ENCODE data around the gene TBCD. TPM values are rescaled to one million over a fixed set of nuclear protein-coding genes. Genes with fewer than 3 reads are reported as not detected.
A peak's percentile ranks its signal among the peaks of the same experiment; 100 is the strongest.

TBCD gene
- total RNA-seq, 2 donors from 2014 or later: 38.9 to 74.8 TPM

DNA sequence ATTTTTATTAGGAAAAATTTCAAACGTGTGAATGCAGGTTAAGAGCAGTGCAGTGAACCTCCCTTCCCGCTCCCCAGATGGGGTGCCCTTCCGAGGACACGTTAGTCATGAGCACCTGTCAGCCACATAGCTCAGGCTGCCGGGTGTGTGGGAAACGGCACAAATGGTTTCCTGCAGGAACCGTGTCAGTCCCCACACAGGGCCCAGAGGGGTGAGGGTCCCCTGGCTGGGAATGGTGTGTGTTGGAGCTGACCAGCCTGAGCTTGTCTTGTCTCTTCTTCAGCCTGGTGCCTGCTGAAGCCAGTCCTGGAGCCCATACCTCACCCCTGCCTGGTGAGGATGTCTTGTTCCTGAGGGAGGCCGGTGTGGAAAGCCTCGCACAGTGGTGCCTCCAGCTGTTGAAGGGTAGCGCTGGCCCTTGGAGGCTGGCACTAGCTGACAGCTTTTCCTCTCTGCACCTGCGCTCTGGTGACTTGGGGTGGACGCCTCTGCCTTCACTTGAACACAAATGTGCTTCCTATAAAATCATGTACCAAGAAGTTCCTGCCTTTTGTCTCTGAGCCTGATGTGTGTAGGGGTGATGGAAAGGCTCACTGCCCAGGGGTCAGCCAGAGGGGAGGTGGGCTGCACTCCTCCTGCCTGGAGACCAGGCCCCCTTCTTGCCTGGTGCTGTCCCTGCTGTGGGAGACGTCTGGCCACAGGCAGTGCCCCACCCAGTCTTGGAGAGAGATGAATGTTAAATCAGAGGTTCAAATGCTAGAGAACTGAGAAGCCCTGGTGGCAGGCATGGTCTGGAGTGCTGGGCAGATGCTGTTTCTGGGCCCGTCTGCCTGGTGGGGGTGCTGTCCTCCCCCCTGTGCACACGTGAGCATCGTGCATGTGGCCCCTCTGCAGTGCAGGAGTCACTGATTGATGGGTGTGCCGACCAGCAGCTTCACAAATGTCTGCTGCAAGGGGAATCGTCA, 190.6 kb downstream of the TBCD start:
- no peak for TF ChIP-seq POLR2A (IDR thresholded peaks at IDR 0.05)
- TF ChIP-seq, protein P1, sequence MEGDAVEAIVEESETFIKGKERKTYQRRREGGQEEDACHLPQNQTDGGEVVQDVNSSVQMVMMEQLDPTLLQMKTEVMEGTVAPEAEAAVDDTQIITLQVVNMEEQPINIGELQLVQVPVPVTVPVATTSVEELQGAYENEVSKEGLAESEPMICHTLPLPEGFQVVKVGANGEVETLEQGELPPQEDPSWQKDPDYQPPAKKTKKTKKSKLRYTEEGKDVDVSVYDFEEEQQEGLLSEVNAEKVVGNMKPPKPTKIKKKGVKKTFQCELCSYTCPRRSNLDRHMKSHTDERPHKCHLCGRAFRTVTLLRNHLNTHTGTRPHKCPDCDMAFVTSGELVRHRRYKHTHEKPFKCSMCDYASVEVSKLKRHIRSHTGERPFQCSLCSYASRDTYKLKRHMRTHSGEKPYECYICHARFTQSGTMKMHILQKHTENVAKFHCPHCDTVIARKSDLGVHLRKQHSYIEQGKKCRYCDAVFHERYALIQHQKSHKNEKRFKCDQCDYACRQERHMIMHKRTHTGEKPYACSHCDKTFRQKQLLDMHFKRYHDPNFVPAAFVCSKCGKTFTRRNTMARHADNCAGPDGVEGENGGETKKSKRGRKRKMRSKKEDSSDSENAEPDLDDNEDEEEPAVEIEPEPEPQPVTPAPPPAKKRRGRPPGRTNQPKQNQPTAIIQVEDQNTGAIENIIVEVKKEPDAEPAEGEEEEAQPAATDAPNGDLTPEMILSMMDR (IDR thresholded peaks at IDR 0.05): no peak
- no peaks in the 10 kb centered on the region for H3K4me1 ChIP-seq
- WGBS, 2 donors: 80 to 86% methylated on average over 12 to 18 of the region's 18 CpGs
- no peaks in the 10 kb centered on the region for H3K27me3 ChIP-seq
- peaks cover 6 to 14% of the 10 kb centered on the region in 2 donors for H3K36me3 ChIP-seq (replicated peaks in 1 of 2; ENCODE audit: insufficient read depth in 1 of 2, low read depth in 2 of 2)
- H3K4me3 ChIP-seq: no peak overlapping the region
- peaks cover 0 to 9% (median 0%) of the 10 kb centered on the region in 3 donors for H3K9me3 ChIP-seq
- H3K27ac ChIP-seq: no peak overlapping the region
- DNase-seq (peak in 1 of 4 donors; percentile 4), ATAC-seq (no peak)
- intact Hi-C loops (cut with DNase I): no loop called here

DNA sequence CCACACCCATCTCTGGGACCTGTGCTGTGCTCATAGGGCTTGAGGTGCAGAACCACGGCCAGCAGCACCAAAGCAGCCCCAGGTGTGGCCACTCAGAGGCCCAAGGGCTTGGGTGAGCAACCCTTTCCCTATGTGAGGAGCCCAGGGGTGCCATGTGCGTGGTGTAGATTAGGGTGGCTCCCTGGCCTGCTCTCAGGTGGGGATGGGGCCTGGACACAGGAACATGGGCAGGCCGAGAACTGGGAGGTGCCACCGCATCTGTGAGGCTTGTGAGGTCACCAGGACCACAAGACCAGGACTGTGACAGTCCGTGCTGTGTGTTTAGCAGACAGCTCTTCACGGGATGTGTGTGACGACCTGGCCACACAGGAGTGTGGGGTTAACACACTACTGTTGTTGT, 191.5 kb downstream of the TBCD start:
- 87% methylated on average over 7 of the region's 7 CpGs; no CpG with 5 or more reads in 1 of the 2 donors for WGBS, 2 donors
- Histone ChIP-seq H3K4me1 (no peaks in the 10 kb centered on the region), H3K9me3 (peaks cover 0 to 9% (median 0%) of the 10 kb centered on the region in 3 donors), H3K27me3 (no peaks in the 10 kb centered on the region), H3K4me3 (no peak overlapping the region), H3K36me3 (replicated peaks in 1 of 2; ENCODE audit: insufficient read depth in 1 of 2, low read depth in 2 of 2) (peaks cover 6 to 8% of the 10 kb centered on the region in 2 donors), H3K27ac (no peak overlapping the region)
- ATAC-seq: no peak
- intact Hi-C loops (cut with DNase I): no loop called here
- TF ChIP-seq POLR2A (IDR thresholded peaks at IDR 0.05): no peak
- TF ChIP-seq, protein P1 (IDR thresholded peaks at IDR 0.05): no peak
- peak in 1 of 4 donors; percentile 3 for DNase-seq

DNA sequence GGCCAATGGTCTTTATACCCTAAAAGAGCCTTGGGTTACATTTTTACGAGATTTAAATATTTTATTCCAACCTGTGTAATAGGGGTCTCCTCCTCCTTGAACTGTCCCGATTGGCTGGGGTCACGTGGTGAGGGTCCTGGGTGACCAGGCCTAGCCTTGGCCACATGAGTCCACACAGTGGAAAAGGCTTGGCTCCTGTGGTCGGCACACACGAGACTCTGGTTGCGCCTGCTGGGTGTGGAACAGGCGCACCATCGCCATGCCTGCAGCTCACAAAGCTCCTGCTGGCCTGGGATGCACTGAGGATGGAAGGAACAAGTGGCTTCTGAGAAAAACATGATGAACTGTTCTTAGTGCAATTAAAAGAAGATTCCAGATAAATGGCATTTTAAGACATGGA, 191.9 kb downstream of the TBCD start:
- peaks cover 0 to 9% (median 0%) of the 10 kb centered on the region in 3 donors for H3K9me3 ChIP-seq
- H3K27ac ChIP-seq: no peak overlapping the region
- intact Hi-C loops (cut with DNase I): no loop called here
- H3K4me1 ChIP-seq: no peaks in the 10 kb centered on the region
- no peak overlapping the region for H3K4me3 ChIP-seq
- DNase-seq (peak in 1 of 4 donors; percentile 8), ATAC-seq (no peak)
- H3K27me3 ChIP-seq: no peaks in the 10 kb centered on the region
- 90 to 96% methylated on average over 8 of the region's 8 CpGs for WGBS, 2 donors
- no peak for TF ChIP-seq POLR2A (IDR thresholded peaks at IDR 0.05)
- TF ChIP-seq, protein P1 (IDR thresholded peaks at IDR 0.05): no peak
- peaks cover 6 to 8% of the 10 kb centered on the region in 2 donors for H3K36me3 ChIP-seq (replicated peaks in 1 of 2; ENCODE audit: insufficient read depth in 1 of 2, low read depth in 2 of 2)

DNA sequence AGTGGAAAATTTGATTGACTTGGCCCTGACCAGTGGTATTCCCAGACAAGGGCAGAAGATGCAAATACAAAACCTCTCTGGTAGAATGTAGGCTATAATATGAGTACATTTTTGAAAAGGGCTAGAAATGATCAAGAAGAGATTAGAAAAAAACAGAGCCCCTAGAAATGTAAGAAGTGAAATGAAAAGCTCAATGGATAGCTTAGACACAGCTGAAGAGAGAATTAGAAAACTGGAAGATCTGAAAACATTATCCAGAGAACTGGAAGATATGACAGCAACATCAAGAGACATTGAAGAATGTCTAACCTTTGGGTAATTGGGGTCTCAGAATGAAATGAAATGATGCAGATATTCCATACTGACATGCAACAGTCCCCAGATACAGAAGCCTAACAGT, 193.1 kb downstream of the TBCD start:
- Histone ChIP-seq H3K4me1 (no peaks in the 10 kb centered on the region), H3K27ac (no peak overlapping the region), H3K4me3 (no peak overlapping the region), H3K36me3 (replicated peaks in 1 of 2; ENCODE audit: insufficient read depth in 1 of 2, low read depth in 2 of 2) (peaks cover 6 to 8% of the 10 kb centered on the region in 2 donors), H3K27me3 (no peaks in the 10 kb centered on the region), H3K9me3 (peaks cover 0 to 9% (median 0%) of the 10 kb centered on the region in 3 donors)
- no peak for TF ChIP-seq POLR2A (IDR thresholded peaks at IDR 0.05)
- DNase-seq (no peak), ATAC-seq (no peak)
- intact Hi-C loops (cut with DNase I): no loop called here

DNA sequence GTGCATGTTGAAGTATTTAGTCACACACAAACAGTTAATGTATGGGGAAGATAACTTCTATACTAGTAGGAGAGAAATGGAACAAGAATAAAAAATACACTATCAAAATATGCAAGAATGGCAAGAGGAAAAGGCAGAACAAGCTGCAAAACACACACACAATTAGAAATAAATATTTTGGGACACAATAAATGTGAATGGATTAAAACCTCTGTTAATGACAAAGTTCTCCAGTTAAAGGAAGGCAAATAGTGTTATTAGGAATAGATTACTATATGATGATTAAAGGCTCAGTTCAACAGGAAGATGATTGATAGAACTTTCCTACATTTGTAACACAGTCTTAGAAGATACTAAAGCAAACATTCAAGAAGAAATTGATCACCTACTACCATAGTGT, 194.2 kb downstream of the TBCD start:
- intact Hi-C loops (cut with DNase I): no loop called here
- H3K27me3 ChIP-seq: no peaks in the 10 kb centered on the region
- peaks cover 0 to 9% (median 0%) of the 10 kb centered on the region in 3 donors for H3K9me3 ChIP-seq
- ATAC-seq: no peak
- H3K4me1 ChIP-seq: no peaks in the 10 kb centered on the region
- no peak for DNase-seq
- no peak overlapping the region for H3K27ac ChIP-seq
- H3K36me3 ChIP-seq (replicated peaks in 1 of 2; ENCODE audit: insufficient read depth in 1 of 2, low read depth in 2 of 2): peaks cover 6 to 8% of the 10 kb centered on the region in 2 donors
- H3K4me3 ChIP-seq: no peak overlapping the region
- no peak for TF ChIP-seq POLR2A (IDR thresholded peaks at IDR 0.05)
- TF ChIP-seq, protein P1 (IDR thresholded peaks at IDR 0.05): no peak
